Right lung (tissue), 5 donors: ENCODE measurements around the gene CCL20. TPM values are rescaled to one million over a fixed set of nuclear protein-coding genes. Genes with fewer than 3 reads are reported as not detected.
A peak's percentile ranks its signal among the peaks of the same experiment; 100 is the strongest.

Experiments
- DNase-seq, 2 donors: peaks; one replicate each; pipeline ENCODE4 v3.0.0-alpha.2; 2013
- polyA plus RNA-seq, 5 donors: library from polyadenylated mRNA; unstranded; fragments of 120-200 nt; gene quantifications; one replicate each; pipeline versions ENCODE4 v1.2.1 to v1.2.3, GENCODE V29; 2013; ENCODE audit warnings: inconsistent platforms in 1 of 5, low replicate concordance in 1 of 5; ENCODE audit not compliant: insufficient read length in 5 of 5, insufficient read depth in 1 of 5

CCL20 gene
- polyA plus RNA-seq, 5 donors: 0.31 to 1.4 (median 0.59) TPM

GRCh38 chr2:227799202-227799601 lies 14.4 kb upstream of the CCL20 start:
- DNase-seq: no peak

DNA sequence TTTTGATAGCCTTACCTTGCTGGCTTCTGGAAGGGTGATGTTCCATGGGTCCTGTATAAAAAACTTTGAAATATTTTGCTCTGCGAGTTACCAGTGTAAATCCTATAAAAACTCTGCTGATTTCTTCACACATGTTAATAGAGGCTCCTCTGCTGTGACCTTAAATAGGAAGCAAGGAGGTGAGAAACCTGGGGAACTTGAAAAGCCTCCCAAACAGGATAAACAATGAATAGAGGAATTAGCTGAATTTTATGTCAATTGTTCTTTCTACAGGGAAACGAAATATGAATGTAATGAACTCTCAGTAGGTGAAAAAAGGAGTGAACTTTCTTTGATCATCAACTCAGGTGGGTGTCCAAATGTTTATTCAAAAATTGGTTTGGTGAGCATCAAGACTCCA lies 10.8 kb upstream of the CCL20 start:
- DNase-seq: no peak

DNA sequence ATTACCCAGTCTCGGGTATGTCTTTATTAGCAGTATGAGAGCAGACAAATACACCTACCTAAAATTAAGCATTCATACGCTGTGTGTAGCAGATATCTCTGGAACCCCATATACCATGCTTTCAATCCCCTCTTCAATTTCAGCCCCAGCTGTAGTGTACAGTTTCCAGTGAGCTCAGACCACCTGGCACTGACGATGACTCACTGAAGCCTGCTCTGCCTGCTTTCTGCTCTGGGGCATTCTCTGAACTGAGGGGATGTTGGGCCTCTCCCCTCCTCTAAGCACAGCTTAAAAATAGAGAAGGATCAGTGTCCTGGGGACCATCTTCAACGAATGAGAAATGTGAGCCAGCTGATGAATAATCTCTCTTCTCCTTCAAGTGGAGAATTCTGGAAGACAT lies 8.7 kb upstream of the CCL20 start:
- no peak for DNase-seq

DNA sequence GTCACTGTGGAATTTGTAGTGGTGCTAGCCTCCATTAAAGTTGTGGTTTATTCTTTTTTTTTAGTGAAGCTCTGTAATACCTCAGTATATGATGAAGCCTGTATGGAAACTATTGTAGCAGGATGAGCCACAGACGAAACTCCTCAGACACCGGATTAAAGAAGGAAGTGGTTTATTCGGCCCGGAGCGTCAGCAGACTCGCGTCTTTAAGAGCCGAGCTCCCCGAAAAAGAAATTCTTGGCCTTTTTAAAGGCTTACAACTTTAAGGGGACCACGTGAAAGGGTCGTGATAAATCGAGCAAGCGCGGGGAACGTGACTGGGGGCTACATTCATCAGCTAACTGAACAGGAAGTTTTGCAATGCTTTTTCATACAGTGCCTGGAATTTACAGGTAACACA lies 8.1 kb upstream of the CCL20 start:
- DNase-seq: no peak

DNA sequence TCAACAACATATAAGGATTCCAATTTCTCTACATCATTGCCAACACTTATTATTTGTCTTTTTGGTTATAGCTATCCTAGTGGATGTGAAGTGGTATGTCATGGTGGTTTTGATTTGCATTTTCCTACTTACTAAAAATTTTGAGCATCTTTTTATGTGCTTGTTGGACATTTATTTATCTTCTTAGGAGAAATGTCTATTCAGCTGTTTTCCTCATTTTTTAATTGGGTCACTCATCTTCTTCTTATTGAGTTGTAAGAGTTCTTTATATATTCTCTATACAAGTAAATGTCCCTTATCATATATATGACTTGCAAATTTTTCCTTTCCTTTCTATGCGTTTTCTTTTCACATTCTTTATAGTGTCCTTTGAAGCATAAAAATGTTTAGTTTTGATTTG lies 4.7 kb upstream of the CCL20 start:
- DNase-seq: no peak

DNA sequence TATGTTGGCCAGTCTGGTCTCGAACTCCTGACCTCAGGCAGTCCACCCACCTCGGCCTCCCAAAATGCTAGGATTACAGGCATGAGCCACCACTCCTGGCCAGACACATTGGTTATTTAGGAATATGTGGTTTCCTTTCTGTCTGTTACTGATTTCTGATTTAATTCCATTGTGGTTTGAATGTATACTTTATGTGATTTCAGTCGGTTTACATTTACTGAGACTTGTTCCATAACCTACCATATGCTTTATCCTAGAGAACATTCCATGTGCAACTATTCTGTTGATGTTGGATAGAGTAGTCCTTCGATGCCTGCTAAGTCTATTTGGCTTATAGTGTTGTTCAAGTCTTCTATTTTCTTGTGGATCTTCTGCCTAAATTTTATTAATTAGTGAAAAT lies 1.6 kb upstream of the CCL20 start:
- no peak for DNase-seq

GRCh38 chr2:227813229-227813561 lies 447 bp upstream of the CCL20 start:
- no peak for DNase-seq

DNA sequence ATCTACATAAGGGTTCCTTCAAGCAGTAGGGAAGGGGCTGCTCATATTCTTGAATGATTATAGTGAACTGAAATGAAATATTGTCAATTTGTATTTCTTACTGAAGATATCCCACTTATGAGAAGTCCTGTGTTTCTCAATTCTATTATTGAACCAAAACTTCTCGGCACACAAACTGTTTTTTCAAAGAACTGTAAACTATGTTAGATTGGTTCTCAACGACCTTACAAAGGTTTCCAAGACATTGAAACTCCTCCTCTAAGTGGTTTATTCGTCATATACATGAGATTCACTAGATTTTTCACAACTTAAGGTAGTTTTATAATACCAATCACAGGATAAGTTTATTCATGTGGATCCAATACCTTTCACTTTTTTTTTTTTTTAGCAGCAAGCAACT lies 1.4 kb downstream of the CCL20 start:
- DNase-seq: no peak

- DNase-seq: no peak
Observed at GRCh38 chr2:227816507-227817294, 3.1 kb downstream of the CCL20 start.

- DNase-seq: no peak
Observed at GRCh38 chr2:227817336-227817735, 3.7 kb downstream of the CCL20 start.

DNA sequence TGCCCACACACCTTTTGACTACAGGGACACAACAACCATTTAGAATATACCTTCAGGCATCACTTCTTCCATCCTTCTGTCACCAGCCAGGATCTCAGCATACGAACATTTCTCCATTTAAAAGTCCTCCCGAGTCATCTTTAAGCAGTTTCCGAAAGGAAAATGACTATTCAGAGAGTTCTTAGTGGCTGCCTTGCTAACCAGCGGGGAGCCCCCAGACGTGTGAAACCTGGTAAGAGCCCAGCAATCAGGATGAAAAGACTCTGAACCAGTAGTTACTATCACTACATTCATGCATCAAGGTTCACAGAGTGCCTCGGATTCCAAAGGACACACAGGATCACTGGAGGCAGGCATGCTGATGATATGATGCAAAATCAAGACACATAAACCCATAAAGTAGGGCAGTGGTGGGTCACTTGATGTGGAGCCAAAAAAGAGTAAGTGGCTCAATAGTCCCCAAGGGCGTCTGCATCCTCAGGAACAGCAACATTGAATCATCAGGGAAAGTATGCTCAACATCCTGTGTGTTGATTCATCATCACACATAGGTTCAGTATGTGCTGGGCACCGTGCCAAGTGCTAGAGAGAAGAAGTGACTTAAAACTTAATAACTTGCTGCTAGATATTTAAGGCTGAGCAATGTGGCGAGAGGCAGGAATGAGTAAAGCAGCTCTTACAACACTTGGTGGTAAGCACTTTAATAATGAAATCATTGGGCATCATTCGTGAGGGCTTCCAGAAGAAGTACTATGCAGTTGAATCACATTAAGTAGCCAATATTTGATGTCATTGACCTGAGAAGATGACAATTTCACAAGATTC lies 4.4 kb downstream of the CCL20 start:
- DNase-seq: peak; percentile 19 to 23

GRCh38 chr2:227818675-227819397 lies 5.2 kb downstream of the CCL20 start:
- no peak for DNase-seq

GRCh38 chr2:227819398-227819697 lies 5.7 kb downstream of the CCL20 start:
- no peak for DNase-seq

GRCh38 chr2:227821043-227821942 lies 7.7 kb downstream of the CCL20 start:
- no peak for DNase-seq

GRCh38 chr2:227822416-227823003 lies 8.9 kb downstream of the CCL20 start:
- DNase-seq: no peak

DNA sequence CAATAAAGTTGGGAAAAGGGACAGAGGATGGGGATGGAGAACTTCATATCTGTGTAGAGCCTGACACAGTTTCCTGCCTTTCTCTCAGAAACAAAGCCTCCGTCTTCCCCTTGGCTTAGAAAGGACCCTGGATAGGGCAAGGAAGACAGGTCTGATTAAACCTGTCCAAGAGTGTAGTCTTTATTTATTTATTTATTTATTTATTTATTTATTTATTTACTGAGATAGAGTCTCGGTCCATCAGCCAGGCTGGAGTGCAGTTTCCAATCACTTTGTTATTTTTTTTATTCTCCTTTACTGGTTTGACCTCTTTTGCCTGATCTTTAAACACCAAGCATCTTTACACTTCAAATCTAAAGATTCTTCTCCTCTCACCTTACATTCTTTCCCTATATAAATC lies 10.3 kb downstream of the CCL20 start:
- DNase-seq: no peak

- DNase-seq: no peak
Observed at GRCh38 chr2:227824711-227825110, 11.1 kb downstream of the CCL20 start.

DNA sequence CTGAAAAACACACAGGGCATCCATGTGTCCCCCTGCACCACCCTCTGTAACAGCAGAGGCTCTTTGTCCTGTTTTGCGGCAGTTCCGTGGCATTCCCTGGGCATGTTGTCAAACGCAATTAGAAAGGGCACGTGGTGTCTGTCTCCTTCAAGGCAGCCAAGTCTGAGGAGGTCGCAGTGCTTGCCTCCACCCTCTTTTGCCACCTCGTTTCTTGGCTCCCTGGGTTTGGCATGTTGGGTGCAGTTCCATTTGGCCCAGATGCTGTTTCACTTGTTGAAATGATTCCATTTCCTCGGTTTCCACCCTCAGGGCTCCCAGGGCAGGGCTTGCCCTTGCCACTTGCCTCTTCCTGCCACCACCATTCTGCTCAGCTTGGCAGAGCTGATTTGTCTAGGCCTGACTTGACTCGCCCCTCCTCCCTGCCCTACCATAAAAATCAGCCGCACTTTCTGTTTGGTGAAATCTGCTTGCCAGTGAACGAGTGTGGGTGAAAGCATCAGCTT lies 12.4 kb downstream of the CCL20 start:
- no peak for DNase-seq

- no peak for DNase-seq
Observed at GRCh38 chr2:227826563-227826962, 12.9 kb downstream of the CCL20 start.

- no peak for DNase-seq
Observed at GRCh38 chr2:227827143-227827542, 13.5 kb downstream of the CCL20 start.

- no peak for DNase-seq
Observed at GRCh38 chr2:227828477-227828912, 14.9 kb downstream of the CCL20 start.
